ENCODE results near the gene TKFC.

TKFC gene

DNA sequence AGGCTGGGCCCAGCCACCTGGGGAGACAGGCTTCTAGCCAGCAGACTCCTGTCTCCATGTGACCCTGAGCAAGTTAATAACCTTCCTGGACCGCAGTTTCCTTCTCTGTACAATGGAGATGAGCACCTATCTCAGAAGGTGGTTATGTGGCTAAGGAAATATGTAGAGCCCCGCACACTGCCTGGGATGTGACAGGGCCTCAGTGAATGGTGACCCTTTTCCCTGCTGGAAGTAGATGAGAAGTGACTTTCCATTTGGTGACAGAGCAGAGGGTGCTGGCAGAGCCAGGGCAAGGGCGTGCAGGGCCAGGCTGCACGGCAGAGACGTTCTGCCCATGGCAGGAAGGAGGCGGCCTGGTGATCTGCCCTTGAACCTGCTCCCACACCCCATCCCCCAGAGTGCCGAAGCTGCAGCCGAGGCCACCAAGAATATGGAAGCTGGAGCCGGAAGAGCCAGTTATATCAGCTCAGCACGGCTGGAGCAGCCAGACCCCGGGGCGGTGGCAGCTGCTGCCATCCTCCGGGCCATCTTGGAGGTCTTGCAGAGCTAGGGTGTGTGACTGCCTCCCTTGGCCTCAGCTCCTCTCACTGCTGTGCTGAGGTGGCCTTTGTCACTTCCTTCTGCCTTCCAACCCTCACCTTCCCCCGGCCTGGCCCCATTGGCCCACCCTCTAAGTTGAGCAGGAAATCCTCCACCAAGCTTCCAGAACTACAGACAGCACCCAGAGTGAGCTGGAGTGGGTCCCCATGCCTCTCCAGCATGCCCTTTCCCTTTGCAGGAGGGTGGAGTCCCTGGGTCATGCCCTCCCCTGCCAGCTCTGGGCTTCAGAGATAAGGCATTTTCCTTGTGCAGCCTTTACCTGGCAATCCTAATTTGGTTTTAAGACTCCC lies 13.2 kb downstream of the TKFC start:
- DNase-seq: no peak

DNA sequence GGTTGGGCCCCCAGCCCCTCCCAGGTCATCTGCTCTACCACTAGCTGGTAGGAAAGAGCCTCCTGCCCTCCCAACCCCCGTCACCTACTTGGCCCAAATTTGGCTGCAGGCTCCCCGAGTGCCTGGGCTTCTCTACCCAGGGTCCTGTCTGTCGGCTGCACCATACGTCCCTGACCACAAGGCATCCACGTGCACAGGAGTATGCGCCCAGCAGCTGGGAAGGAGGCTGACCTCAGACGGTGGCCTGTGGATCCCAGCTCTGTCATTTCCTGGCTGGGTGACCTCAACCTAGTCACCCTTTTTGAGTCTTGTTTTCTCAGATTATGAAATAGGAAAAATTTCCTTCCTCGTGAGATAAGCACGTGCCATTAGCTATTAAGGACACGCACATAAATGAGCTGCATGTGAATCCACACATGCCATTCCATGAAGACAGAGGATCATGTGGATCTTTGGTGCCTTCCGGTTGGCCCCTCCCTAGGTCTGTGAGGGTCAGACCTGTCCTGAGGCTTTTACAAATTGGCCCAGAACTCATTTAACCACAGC lies 15.0 kb downstream of the TKFC start:
- no peak for DNase-seq

DNA sequence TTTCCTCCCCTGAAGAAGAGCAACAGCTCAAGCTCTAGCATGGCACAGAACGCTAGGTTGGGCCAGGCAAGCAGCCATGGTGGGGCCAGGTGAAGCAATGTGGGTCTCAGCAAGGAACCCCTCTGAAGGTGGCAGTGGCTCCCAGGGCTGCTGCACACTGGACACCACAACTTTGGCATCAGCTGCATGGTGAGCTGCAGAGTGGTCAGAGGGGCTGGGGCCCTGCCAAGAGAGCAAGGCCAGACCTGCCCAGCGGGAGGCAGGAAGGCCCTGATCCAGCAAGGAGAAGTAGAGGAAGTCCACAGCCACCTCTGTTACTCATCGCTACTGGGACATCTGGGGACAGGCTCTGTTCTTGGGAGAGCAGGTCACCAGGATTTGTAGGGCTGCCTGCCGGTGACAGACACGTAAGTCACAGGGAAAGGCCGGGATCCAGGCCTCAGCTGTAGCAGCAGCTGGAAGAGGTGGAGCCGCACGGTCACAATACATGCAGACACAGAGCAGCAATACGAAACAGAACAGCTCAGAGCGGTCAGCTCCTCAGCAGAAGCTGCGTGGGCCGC lies 16.2 kb downstream of the TKFC start:
- no peak for DNase-seq

DNA sequence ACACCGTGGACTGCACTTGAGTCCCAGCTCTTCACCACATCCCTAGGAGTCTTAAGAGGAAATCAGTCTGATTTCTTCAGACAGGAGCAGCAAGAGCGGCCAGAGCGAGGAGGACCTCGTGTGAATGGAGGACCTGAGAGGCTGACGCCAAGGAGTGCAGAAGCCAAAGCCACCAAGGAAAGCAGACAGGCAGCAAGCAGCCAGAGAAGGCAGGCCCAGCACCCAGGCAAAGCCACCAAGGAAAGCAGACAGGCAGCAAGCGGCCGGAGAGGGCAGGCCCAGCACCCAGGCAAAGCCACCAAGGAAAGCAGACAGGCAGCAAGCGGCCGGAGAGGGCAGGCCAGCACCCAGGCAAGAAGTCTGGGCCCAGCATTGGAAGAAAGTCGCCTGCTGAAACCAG lies 16.9 kb downstream of the TKFC start:
- no peak for DNase-seq

DNA sequence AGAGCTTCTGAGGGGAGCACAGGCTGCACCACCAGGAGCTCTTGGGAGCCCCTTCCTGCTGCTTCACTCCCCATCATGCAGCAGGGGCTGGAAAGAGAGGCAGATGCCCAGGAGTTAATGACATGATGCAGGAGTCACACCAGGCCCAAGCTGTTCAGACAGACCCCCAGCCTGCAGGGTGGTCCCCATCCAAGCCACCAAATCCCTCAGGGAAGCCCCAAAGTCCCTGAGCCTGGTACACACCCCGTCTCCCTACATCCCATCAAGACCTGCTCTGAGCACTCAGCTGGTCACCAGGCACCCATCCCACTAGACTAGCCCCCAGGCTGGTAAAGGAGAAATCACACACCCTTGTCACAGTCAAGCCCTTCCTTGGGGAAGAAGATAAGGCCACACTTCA lies 17.3 kb downstream of the TKFC start:
- DNase-seq: no peak

DNA sequence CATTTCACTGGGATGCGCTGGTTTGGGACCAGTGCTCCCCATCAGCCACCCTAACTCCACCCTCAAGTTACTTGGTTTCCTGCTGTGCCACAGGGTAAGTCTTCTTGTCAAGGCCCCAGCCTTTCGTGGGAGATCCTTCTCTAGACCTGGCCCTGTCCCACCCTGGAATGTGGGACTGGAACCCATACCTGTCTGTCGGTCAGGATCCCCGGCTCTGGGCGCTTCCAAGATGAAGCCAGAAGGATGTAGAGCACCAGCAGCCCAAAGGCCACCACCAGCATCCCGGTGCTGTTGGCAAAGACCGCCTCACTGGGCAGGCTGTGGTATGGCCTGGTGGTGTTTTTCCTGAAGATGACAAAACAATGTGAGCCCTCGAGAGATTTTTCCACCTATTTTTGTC lies 17.8 kb downstream of the TKFC start:
- DNase-seq: no peak

DNA sequence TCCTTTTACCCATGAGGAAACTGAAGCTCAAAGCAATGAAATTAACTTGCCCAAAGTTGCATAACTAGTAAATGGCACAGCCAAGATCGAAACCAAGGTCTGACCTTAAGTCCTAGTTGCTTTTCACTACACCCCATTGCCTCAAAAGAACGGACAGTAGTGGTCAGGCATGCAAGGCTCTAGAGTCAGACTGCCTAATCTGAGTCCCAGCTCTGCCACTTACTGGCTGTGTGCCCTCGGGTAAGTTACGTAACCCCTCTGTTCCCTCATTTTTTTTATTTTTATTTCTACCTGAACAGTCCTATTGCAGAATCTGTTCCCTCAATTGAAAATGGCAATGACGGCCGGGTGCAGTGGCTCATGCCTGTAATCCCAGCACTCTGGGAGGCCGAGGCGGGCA lies 19.0 kb downstream of the TKFC start:
- no peak for DNase-seq

DNA sequence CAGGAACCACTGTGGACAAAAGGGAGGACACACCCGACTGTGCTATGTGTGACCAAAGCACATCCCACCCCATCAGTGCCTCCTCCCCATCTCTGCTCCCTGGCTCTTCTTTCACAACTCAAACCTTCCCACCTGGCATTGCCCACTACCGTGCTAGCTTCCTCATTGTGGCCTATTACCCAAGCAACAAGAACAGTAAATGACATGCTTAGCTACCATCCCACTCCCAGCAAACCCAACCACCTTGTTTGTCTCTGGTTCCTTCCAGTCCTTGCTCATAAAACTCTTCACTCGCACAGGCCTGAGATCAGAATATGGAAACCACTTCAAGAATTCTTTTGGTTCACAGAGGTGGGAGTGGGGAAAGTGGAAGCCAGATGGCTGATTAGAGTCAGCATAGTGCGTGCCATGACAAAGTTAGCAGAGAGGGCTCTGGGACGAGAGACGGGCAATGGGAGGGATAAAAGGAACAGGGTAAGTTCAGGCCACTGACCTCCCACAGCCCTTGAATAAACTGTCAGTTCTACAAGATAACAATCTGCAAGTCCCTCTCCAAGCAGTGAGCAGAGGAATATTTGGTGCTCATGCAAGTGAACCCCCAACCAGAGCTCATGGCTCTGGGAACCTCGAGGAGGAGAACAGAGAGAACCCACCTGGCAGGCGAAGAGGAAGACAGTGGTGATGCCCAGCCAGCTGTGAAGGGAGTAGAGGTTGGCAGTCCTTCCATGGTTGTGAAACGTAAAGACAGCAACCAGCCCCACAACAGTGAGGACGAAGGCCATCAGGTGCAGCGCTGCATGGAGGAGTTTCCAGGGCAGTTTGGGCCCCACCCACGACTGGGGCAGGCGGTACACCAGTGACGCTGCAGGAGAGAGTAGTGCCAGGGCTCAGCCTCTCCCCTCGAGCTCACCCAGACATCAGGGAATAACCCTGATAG lies 20.4 kb downstream of the TKFC start:
- DNase-seq: no peak

DNA sequence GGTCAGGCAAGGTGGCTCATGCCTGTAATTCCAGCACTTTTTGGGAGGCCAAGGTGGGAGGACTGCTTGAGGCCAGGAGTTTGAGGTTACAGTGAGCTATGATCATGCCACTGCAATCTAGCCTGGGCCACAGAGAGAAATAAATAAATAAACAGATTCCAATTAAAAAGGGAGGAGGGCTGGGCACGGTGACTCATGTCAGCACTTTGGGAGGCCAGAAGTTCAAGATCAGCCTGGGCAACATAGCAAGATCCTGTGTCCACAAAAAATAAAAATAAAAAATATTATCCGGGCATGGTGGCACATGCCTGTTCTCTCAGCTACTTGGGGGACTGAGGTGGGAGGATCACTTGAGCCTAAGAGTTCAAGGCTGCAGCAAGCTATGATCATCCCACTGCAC lies 21.2 kb downstream of the TKFC start:
- no peak for DNase-seq

DNA sequence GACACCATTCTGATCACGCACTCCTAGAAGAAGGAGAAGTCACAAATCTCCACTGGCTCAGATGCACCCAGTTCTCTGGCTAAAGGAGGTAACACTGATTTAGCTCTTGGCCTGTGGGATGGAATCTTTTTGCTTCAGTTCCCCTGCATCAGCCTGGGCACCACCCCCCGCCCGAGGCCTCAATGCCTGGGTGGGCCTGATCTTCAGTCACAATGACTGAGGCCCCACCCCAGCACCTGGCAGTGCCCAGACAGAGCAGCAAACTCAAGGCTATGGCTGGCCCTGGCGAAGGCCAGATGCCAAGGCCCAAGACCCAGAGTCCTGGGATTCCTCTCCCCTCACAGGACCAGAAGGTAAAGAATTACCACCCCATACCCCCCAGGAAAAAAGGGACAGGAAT lies 23.7 kb downstream of the TKFC start:
- no peak for DNase-seq

DNA sequence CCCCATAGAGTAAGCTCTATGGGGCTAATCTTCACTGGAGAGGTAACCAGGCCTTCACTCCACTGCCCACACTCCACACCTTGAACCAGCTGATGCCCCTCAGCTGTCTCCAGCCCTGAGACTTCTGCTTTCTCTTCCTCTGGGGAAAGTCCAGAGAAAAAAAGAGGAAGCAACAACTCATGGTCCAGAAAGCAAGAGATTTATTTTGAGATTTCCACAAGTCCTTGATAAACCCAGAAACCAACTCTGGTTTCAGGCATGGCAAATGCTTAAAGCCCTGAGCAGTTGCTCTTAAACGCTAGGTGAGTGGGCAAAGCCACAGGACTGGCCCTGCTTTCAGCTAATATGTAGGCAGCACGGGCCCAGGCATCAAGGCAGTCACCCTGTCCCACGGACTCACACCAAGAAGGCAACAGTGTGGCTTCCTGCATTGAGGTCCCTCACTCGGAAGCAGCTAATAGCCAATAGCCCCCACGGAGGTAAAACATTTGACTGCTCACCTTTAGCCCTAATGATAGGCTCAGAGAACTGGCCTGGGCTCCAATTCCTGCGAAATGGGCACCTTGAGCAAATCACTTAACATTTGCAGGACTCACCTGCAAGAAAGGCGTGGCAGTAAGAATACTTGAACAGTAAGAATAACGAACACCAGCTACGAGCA lies 24.3 kb downstream of the TKFC start:
- DNase-seq: no peak

DNA sequence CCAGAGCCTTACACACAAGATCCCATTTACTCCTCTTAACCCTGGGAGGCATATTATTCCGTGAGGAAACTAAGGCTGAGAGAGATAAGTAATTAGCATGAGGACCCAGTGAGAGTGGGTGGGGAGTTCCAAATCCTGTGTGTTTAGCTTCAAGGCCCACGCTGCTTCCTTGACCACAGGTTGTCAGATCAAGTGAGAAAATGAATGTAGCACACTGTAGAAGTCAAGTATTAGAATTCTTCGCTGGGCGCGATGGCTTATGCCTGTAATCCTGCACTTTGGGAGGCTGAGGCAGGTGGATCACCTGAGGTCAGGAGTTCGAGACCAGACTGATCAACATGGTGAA lies 24.8 kb downstream of the TKFC start:
- DNase-seq: no peak

DNA sequence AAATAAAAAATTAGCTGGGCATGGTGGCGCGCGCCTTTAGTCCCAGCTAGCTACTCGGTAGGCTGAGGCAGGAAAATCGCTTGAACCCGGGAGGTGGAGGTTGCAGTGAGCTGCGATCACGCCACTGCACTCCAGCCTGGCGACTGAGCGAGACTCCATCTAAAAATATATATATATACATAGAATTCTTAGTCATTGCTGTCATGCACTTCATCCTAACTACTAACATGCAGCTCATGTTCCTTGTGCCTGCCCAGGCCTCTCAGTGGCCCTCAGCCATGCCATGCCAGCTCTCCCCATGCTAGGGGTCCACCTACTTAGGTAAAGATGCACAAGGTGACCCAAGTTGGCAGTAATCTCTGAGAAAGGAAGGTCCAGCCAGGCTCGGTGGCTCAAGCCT lies 25.5 kb downstream of the TKFC start:
- DNase-seq: no peak

DNA sequence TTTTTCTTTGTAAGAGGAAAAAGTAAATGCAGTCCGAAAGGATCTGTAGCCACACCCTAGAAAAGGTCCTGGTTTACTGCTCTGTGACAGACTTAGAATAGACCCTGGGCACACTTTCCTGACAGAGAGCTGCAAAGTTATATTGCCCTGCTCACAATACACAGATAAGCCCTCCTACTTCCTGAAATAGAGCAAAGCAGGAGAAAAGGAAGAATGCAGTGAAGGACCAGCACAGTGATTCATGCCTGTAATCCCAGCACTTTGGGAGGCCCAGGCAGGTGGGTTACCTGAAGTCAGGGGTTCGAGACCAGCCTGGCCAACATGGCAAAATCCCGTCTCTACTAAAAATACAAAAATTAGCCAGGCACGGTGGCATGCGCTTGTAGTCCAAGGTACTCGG lies 26.5 kb downstream of the TKFC start:
- no peak for DNase-seq

DNA sequence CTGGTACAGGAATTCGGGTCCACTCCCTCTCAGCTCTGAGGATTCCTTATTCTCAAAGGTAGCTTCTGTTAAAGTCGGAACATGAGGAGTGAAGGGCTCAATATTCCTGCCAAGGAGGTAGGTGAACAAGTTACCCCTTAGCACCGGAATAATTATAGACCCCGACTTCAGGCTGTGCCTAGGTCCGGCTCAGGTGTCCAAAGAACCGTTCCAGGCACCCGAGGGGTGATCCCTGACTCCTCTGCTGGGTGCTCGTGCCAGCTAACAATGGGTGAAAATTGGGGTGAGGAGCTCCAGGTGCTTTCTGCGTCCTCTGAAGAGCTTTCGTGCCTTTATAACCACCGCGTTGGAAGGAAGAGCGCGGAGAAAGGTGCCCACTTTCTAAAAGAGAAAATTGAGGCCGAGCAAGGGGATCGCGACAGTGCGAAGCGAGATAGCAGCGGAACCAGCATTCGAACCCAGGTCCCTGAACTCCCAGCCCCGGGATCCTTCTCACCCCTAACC lies 28.3 kb downstream of the TKFC start:
- no peak for DNase-seq

DNA sequence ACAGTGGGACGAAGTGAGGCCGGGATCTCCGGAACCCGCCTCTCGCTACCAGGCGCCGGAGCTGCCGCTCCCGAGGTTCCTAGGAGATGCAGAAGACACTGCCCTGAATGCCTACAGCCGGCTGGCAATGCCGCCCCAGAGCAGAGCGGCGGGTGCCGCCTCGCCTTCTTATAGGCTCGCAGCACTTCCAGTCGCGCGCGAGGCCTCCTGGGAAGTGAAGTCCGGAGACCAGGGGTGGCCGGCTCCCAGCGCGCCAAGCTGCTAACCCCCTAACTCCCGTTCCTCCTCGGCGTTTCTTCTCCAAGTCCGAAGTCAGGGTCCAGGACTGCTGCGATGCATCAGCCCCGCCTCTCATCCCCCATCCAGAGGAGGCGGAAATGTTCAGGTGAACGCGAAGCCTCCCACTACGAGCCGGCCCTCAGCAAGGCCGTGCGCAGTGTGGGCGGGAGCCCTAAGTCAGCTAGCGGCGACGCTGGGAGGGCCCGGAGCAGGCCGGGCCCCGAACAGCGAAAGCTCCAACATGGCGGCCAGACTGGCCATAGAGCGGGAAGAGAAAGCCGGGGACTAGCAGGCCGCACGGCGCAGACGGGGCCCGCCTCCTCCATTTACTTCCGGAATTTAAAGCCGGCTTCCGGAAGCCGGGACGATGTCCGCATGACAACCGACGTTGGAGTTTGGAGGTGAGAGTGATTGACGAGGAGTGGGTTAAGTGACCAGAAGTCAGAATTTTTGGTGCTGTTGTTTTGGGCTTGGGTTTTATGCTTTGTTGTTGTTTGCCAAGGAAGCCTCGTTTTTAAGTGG lies 28.9 kb downstream of the TKFC start, which contains the start of the genes CYB561A3 and TMEM138:
TSS of gene CYB561A3 (minus strand) at position 142 of the 801 bp plus-strand sequence. CDS start 5,169 bp downstream, outside the sequence.
TSS of gene TMEM138 (plus strand) at position 634 of the 801 bp plus-strand sequence. CDS start 2,017 bp downstream, outside the sequence.
- DNase-seq: peak; percentile 95

DNA sequence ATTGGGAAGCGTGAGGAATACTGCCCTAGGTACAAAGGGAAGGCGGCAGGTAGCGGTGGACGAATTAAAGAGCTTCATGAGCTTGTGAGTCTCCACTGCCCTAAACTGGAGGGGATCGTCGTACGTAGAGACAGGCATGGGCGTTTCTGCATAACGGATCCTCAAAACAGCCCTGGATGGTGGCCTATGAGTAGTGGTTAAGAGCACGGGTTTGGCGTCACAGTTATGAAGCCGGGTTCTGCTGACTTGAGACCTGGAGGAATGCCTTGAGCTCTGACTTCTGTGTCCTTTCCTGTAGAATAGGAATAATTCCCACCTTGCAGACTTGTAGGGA lies 29.5 kb downstream of the TKFC start:
- DNase-seq: peak; percentile 46

DNA sequence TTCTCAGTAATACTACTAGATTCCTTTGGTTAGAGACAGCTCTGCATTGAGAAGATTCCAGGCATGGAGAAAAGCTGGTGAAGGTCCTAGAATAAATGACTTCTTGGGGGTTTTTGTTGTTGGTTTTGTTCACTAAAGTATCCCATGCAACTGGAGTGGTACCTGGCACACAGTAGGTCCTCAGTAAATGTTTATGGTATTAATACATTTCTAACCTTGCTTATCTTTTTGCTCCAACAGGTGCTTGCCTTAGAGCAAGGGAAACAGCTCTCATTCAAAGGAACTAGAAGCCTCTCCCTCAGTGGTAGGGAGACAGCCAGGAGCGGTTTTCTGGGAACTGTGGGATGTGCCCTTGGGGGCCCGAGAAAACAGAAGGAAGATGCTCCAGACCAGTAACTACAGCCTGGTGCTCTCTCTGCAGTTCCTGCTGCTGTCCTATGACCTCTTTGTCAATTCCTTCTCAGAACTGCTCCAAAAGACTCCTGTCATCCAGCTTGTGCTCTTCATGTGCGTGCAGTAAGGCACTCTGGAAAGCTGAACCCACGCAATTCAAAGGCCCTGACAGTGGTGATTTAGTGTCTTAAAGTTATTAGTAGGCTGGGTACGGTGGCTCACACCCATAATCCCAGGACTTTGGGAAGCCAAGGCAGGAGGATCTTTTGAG lies 31.1 kb downstream of the TKFC start:
- DNase-seq: no peak

DNA sequence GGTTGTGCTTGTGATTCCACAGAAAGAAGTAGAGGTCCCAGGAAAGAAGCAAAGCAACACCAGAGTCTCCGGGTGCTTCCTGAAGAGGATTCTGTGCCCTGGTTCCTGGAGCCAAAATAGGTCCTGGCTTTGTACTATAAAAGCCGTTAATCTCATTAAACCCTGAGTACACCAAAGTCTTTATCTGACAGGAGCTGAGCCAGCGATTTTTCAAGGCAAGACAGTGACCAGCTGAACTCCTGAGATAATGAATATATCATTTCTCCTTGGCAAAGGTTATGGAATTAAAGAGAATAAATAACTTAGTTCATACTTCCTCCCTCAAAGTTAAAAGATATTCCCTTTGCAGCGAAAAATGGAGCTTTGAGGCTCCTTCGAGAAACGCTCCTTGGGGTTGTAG lies 34.4 kb downstream of the TKFC start:
- DNase-seq: no peak

DNA sequence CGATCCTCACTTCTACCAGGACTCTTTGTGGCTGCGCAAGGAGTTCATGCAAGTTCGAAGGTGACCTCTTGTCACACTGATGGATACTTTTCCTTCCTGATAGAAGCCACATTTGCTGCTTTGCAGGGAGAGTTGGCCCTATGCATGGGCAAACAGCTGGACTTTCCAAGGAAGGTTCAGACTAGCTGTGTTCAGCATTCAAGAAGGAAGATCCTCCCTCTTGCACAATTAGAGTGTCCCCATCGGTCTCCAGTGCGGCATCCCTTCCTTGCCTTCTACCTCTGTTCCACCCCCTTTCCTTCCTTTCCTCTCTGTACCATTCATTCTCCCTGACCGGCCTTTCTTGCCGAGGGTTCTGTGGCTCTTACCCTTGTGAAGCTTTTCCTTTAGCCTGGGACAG lies 35.6 kb downstream of the TKFC start:
- DNase-seq: no peak
